ENCODE results near the gene SNIP1.

GRCh38 chr1:37495875-37496274 lies 58.2 kb downstream of the SNIP1 start:
- TF ChIP-seq CTCF (IDR thresholded peaks at IDR 0.05; ENCODE audit: poor library complexity) (no peak), EZH2phosphoT487 (IDR thresholded peaks at IDR 0.05; ENCODE audit: low read depth, severe bottlenecking, unreplicated experiment) (no peak), EZH2 (IDR thresholded peaks at IDR 0.05; ENCODE audit: borderline replicate concordance) (no peak)

Data from hepatocyte (in vitro differentiated cells).